HepG2 (cell line): Measurements from ENCODE around the gene SCARB2. TPM values are rescaled to one million over a fixed set of nuclear protein-coding genes. Genes with fewer than 3 reads are reported as not detected.

Experiments
- EED ChIP-seq: sonication (generic); formaldehyde crosslinking; IDR thresholded peaks from 2 replicates; pipeline ENCODE4 v1.5.0; 2020; ENCODE audit warnings: mild to moderate bottlenecking, missing genetic modification reagents
- ELF1 ChIP-seq: sonication (generic); formaldehyde crosslinking; IDR thresholded peaks from 2 replicates; pipeline ENCODE4 v1.4.0; 2020; ENCODE audit warnings: missing genetic modification reagents
- ISL2 ChIP-seq: sonication (generic); formaldehyde crosslinking; IDR thresholded peaks from 2 replicates; pipeline ENCODE4 v1.5.0; 2020; ENCODE audit warnings: missing genetic modification reagents
- KLF9 ChIP-seq: IDR thresholded peaks from 2 replicates; pipeline ENCODE4 v1.6.1; 2016; ENCODE audit warnings: low read depth
- MAX ChIP-seq: IDR thresholded peaks from 2 replicates; pipeline ENCODE4 v1.6.1; 2012; ENCODE audit warnings: inconsistent platforms
- NFIB ChIP-seq: sonication (generic); formaldehyde crosslinking; IDR thresholded peaks from 2 replicates; pipeline ENCODE4 v1.9.0; 2021; ENCODE audit warnings: missing genetic modification reagents, mild to moderate bottlenecking, borderline replicate concordance
- PHB2 ChIP-seq: fragments of 450-650 bp; IDR thresholded peaks from 2 replicates; pipeline ENCODE4 v1.6.1; 2018; ENCODE audit not compliant: partially characterized antibody
- TFDP2 ChIP-seq: sonication (generic); formaldehyde crosslinking; IDR thresholded peaks from 2 replicates; pipeline ENCODE4 v1.4.0; 2020; ENCODE audit warnings: missing genetic modification reagents
- YEATS4 ChIP-seq: sonication (generic); formaldehyde crosslinking; IDR thresholded peaks from 2 replicates; pipeline ENCODE4 v1.4.0; 2020; ENCODE audit warnings: missing genetic modification reagents, borderline replicate concordance
- ZKSCAN1 ChIP-seq: fragments of 150-350 bp; IDR thresholded peaks from 2 replicates; pipeline ENCODE4 v1.6.1; 2014; ENCODE audit warnings: low read length
- ZNF335 ChIP-seq: sonication (generic); formaldehyde crosslinking; IDR thresholded peaks from 2 replicates; pipeline ENCODE4 v1.4.0; 2020; ENCODE audit warnings: missing genetic modification reagents
- ZNF354B ChIP-seq: sonication (generic); formaldehyde crosslinking; IDR thresholded peaks from 2 replicates; pipeline ENCODE4 v1.8.0; 2022; ENCODE audit warnings: mild to moderate bottlenecking, missing genetic modification reagents
- ZNF766 ChIP-seq: sonication (generic); formaldehyde crosslinking; IDR thresholded peaks from 2 replicates; pipeline ENCODE4 v1.5.0; 2020; ENCODE audit warnings: missing genetic modification reagents, borderline replicate concordance
- ZNF781 ChIP-seq: sonication (generic); formaldehyde crosslinking; IDR thresholded peaks from 2 replicates; pipeline ENCODE4 v1.5.1; 2020; ENCODE audit warnings: borderline replicate concordance, mild to moderate bottlenecking, missing genetic modification reagents; ENCODE audit errors: not compliant biosample characterization
- polyA plus RNA-seq, 8 experiments: library from polyadenylated mRNA; depleted of rRNA in 3 of 8; stranded (reverse) in 7 of 8; unstranded in 1 of 8; fragments of >200 nt; fragmentation: Illumina TruSeq in 4 of 8; extraction: Trizol in 4 of 8; gene quantifications; 2 replicates each; pipeline versions ENCODE4 v1.2.1 to v1.2.3, GENCODE V29; 2011 to 2016; ENCODE audit warnings: low read depth in 4 of 8, missing spikeins in 1 of 8, mixed read lengths in 1 of 8; ENCODE audit not compliant: insufficient read depth in 1 of 8
- total RNA-seq, 5 experiments: library from RNA; depleted of rRNA; stranded (reverse); fragments of >200 nt; fragmentation: Illumina TruSeq; extraction: Trizol; gene quantifications; 2 replicates each; pipeline ENCODE4 v1.2.3, GENCODE V29; 2016; ENCODE audit warnings: low read depth in 1 of 5
- TF ChIP-seq, protein P1 (sequence below), 2 experiments: fragments of 450-650 bp in 1 of 2; sonication (generic) in 1 of 2; formaldehyde crosslinking in 1 of 2; IDR thresholded peaks; 2 replicates each; pipeline versions ENCODE4 v1.6.1 to v1.8.0; 2016 to 2022; ENCODE audit warnings: antibody characterized with exemption in 1 of 2, mild to moderate bottlenecking in 1 of 2, missing genetic modification reagents in 1 of 2
- TF ChIP-seq, protein P2 (sequence below): sonication (generic); formaldehyde crosslinking; IDR thresholded peaks from 2 replicates; pipeline ENCODE4 v1.5.0; 2020; ENCODE audit warnings: missing genetic modification reagents

The SCARB2 gene
- total and polyA plus RNA-seq, 2 of the 13 experiments (the other 11 are each of a cell fraction or from before 2014, with no cell fraction given): 40.6 to 43.4 TPM

GRCh38 chr4:76251441-76252270 is 38.0 kb upstream of the SCARB2 start, which contains the start of gene FAM47E (continued):
- peak; percentile 61; the same call in 1 of the 2 replicates for TF ChIP-seq ZNF335 (CRISPR knock-in tag)
- TF ChIP-seq ZNF781 (CRISPR knock-in tag): peak; percentile 55
- peak; percentile 84; the same call in 1 of the 2 replicates for TF ChIP-seq YEATS4
- TF ChIP-seq PHB2: no peak
- TF ChIP-seq, protein P1, sequence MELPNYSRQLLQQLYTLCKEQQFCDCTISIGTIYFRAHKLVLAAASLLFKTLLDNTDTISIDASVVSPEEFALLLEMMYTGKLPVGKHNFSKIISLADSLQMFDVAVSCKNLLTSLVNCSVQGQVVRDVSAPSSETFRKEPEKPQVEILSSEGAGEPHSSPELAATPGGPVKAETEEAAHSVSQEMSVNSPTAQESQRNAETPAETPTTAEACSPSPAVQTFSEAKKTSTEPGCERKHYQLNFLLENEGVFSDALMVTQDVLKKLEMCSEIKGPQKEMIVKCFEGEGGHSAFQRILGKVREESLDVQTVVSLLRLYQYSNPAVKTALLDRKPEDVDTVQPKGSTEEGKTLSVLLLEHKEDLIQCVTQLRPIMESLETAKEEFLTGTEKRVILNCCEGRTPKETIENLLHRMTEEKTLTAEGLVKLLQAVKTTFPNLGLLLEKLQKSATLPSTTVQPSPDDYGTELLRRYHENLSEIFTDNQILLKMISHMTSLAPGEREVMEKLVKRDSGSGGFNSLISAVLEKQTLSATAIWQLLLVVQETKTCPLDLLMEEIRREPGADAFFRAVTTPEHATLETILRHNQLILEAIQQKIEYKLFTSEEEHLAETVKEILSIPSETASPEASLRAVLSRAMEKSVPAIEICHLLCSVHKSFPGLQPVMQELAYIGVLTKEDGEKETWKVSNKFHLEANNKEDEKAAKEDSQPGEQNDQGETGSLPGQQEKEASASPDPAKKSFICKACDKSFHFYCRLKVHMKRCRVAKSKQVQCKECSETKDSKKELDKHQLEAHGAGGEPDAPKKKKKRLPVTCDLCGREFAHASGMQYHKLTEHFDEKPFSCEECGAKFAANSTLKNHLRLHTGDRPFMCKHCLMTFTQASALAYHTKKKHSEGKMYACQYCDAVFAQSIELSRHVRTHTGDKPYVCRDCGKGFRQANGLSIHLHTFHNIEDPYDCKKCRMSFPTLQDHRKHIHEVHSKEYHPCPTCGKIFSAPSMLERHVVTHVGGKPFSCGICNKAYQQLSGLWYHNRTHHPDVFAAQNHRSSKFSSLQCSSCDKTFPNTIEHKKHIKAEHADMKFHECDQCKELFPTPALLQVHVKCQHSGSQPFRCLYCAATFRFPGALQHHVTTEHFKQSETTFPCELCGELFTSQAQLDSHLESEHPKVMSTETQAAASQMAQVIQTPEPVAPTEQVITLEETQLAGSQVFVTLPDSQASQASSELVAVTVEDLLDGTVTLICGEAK (IDR thresholded peaks at IDR 0.05): no peak
- TF ChIP-seq, protein P1 (CRISPR knock-in tag; IDR thresholded peaks at IDR 0.05): no peak; the same call in 1 of the 2 replicates
- no peak for TF ChIP-seq NFIB (CRISPR knock-in tag)
- 0 out of 2 replicates have a peak, but pooled peaks have one; percentile 52 for TF ChIP-seq KLF9 (CRISPR knock-in tag)
- TF ChIP-seq ISL2 (CRISPR knock-in tag): peak; percentile 69
- peak; percentile 37; the same call in 1 of the 2 replicates for TF ChIP-seq ELF1 (CRISPR knock-in tag)
- peak; percentile 77 for TF ChIP-seq MAX
- TF ChIP-seq, protein P2, sequence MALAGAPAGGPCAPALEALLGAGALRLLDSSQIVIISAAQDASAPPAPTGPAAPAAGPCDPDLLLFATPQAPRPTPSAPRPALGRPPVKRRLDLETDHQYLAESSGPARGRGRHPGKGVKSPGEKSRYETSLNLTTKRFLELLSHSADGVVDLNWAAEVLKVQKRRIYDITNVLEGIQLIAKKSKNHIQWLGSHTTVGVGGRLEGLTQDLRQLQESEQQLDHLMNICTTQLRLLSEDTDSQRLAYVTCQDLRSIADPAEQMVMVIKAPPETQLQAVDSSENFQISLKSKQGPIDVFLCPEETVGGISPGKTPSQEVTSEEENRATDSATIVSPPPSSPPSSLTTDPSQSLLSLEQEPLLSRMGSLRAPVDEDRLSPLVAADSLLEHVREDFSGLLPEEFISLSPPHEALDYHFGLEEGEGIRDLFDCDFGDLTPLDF (CRISPR knock-in tag): 0 out of 2 replicates have a peak, but pooled peaks have one; percentile 27
- TF ChIP-seq EED: 0 out of 2 replicates have a peak, but pooled peaks have one; percentile 52
- TF ChIP-seq ZNF354B: no peak
- TF ChIP-seq ZNF766 (CRISPR knock-in tag): peak; percentile 89; the same call in 1 of the 2 replicates
- TF ChIP-seq ZKSCAN1: no peak
- TF ChIP-seq TFDP2 (CRISPR knock-in tag): peak; percentile 73; the same call in 1 of the 2 replicates
